ENCODE measurements around the gene SOCS1. TPM values are rescaled to one million over a fixed set of nuclear protein-coding genes. Genes with fewer than 3 reads are reported as not detected.

The SOCS1 gene
- total RNA-seq, 6 experiments from 2014 or later, result 0.88 to 26.6 (median 10.9) TPM

- intact Hi-C loops (cut with DNase I), result no loop called here
- Histone ChIP-seq H3K27me3 (no peaks in the 10 kb centered on the region), H3K36me3 (no peaks in the 10 kb centered on the region), H3K4me3 (no peak overlapping the region), H3K27ac (no peak overlapping the region), H3K4me1 (peaks cover 0 to 2% (median 0%) of the 10 kb centered on the region in 4 donors), H3K9me3 (no peaks in the 10 kb centered on the region)
- 66% methylated on average over 2 of the region's 2 CpGs for WGBS (ENCODE audit: insufficient coverage, low coverage, low lambda C conversion rate, missing lambda C conversion rate)
- DNase-seq, result no peak
- TF ChIP-seq POLR2A (IDR thresholded peaks at IDR 0.05), result no peak
- no peak for TF ChIP-seq CTCF (IDR thresholded peaks at IDR 0.05)
- ATAC-seq, result no peak
Measured at GRCh38 chr16:11285842-11286241, 29.8 kb upstream of the SOCS1 start.

- H3K36me3 ChIP-seq, result no peaks in the 10 kb centered on the region
- no peak for ATAC-seq
- H3K9me3 ChIP-seq, result no peaks in the 10 kb centered on the region
- 47% methylated on average over 2 of the region's 4 CpGs for WGBS (ENCODE audit: insufficient coverage, low coverage, low lambda C conversion rate, missing lambda C conversion rate)
- no peaks in the 10 kb centered on the region for H3K27me3 ChIP-seq
- H3K4me1 ChIP-seq, result peaks cover 0 to 14% (median 3%) of the 10 kb centered on the region in 4 donors
- no peak for DNase-seq
- no peak overlapping the region for H3K4me3 ChIP-seq
- H3K27ac ChIP-seq, result no peak overlapping the region
- TF ChIP-seq POLR2A (IDR thresholded peaks at IDR 0.05), result no peak
- TF ChIP-seq CTCF (IDR thresholded peaks at IDR 0.05), result no peak
- intact Hi-C loops (cut with DNase I), result no loop called here
Measured at GRCh38 chr16:11283820-11284248, 27.8 kb upstream of the SOCS1 start.

- TF ChIP-seq POLR2A (IDR thresholded peaks at IDR 0.05) (no peak), CTCF (IDR thresholded peaks at IDR 0.05) (no peak)
- intact Hi-C loops (cut with DNase I), result no loop called here
- no peak for DNase-seq
- no peak for ATAC-seq
- no peak within 1 kb of the TSS for H3K4me3 ChIP-seq
- H3K27me3 ChIP-seq, result no peaks in the 10 kb centered on the region
- no peaks in the 10 kb centered on the region for H3K36me3 ChIP-seq
- peaks cover 0 to 16% (median 3%) of the 10 kb centered on the region in 4 donors for H3K4me1 ChIP-seq
- no peaks in the 10 kb centered on the region for H3K9me3 ChIP-seq
- 93% methylated on average over 5 of the region's 25 CpGs for WGBS (ENCODE audit: insufficient coverage, low coverage, low lambda C conversion rate, missing lambda C conversion rate)
- H3K27ac ChIP-seq, result peak within 1 kb of the TSS in 2 of 3 donors; percentile 54 to 82
Measured at GRCh38 chr16:11280616-11281522, 24.9 kb upstream of the SOCS1 start, which contains the start of gene PRM1. TSS of gene PRM1 (minus strand) at chr16:11281330. CDS start at chr16:11281238, 92 bp downstream.

- H3K36me3 ChIP-seq, result no peaks in the 10 kb centered on the region
- 61% methylated on average over 4 of the region's 7 CpGs for WGBS (ENCODE audit: insufficient coverage, low coverage, low lambda C conversion rate, missing lambda C conversion rate)
- H3K9me3 ChIP-seq, result no peaks in the 10 kb centered on the region
- no peaks in the 10 kb centered on the region for H3K27me3 ChIP-seq
- ATAC-seq (peak; percentile 18 to 57 (median 37)), DNase-seq (no peak)
- TF ChIP-seq POLR2A (IDR thresholded peaks at IDR 0.05) (no peak), CTCF (IDR thresholded peaks at IDR 0.05) (no peak)
- H3K4me1 ChIP-seq, result peaks cover 0 to 16% (median 3%) of the 10 kb centered on the region in 4 donors
- H3K27ac ChIP-seq, result peak overlapping the region in 2 of 3 donors; percentile 33 to 82
- intact Hi-C loops (cut with DNase I), result no loop called here
- H3K4me3 ChIP-seq, result no peak overlapping the region
Measured at GRCh38 chr16:11278681-11279628, 23.0 kb upstream of the SOCS1 start.

Data from right lobe of liver (tissue), 6 donors.